Daoy (cell line): ENCODE results near the gene NDUFB11. TPM values are rescaled to one million over a fixed set of nuclear protein-coding genes. Genes with fewer than 3 reads are reported as not detected.

ENCODE experiments used
- total RNA-seq: library from RNA; depleted of rRNA; stranded (reverse); fragments of >200 nt; shearing (Covaris generic); gene quantifications from 2 replicates; pipeline ENCODE4 v1.2.3, GENCODE V29; 2014; rRNA removed

The NDUFB11 gene
- total RNA-seq, 1 experiment from 2014 or later = 91.7 TPM

Other genes with a start within 250 kb of the NDUFB11 start
- gene JADE3, start 232.3 kb downstream of the NDUFB11 start, total RNA-seq = 9.7 and 15.8 TPM in 2 replicates
- gene RGN, start 66.3 kb downstream of the NDUFB11 start, total RNA-seq = not detected in 2 replicates
- 58.6 and 60.9 TPM in 2 replicates for gene RBM10, start 519 bp upstream of the NDUFB11 start, total RNA-seq
- gene UBA1, start 49.1 kb upstream of the NDUFB11 start, total RNA-seq = 122 and 130 TPM in 2 replicates
- gene CDK16, start 74.0 kb upstream of the NDUFB11 start, total RNA-seq = 54.4 and 64.9 TPM in 2 replicates
- gene USP11, start 88.3 kb upstream of the NDUFB11 start, total RNA-seq = 41.3 and 49.2 TPM in 2 replicates
- 0.06 TPM in 1 of 2 replicates, not detected in the other for gene ZNF157, start 225.9 kb upstream of the NDUFB11 start, total RNA-seq